KOPT-K1 (cell line): ENCODE results near the gene CDH22.

ENCODE experiments used
- H3K27ac ChIP-seq: fragments of 200-600 bp; sonication (generic); 2 replicates; pipeline ENCODE4 v1.5.1; 2016; ENCODE audit warnings: antibody characterized with exemption, mild to moderate bottlenecking, low read depth, low read length; ENCODE audit not compliant: poor library complexity, severe bottlenecking
- H3K36me3 ChIP-seq: fragments of 200-600 bp; sonication (generic); 2 replicates; pipeline ENCODE4 v1.5.1; 2017; ENCODE audit warnings: antibody characterized with exemption, mild to moderate bottlenecking, low read length, moderate library complexity; ENCODE audit not compliant: insufficient read depth
- H3K9me3 ChIP-seq: fragments of 200-600 bp; sonication (generic); 2 replicates; pipeline ENCODE4 v1.5.1; 2017; ENCODE audit warnings: antibody characterized with exemption, low read length, mild to moderate bottlenecking; ENCODE audit not compliant: insufficient read depth, poor library complexity, severe bottlenecking

Gene CDH22

GRCh38 chr20:46332373-46333160 lies 24.3 kb upstream of the CDH22 start:
- Histone ChIP-seq H3K36me3 (no peaks in the 10 kb centered on the region), H3K9me3 (no peaks in the 10 kb centered on the region), H3K27ac (no peak overlapping the region)

GRCh38 chr20:46331611-46332361 lies 23.5 kb upstream of the CDH22 start:
- no peaks in the 10 kb centered on the region for H3K36me3 ChIP-seq
- no peaks in the 10 kb centered on the region for H3K9me3 ChIP-seq
- H3K27ac ChIP-seq = no peak overlapping the region

GRCh38 chr20:46330831-46331371 lies 22.6 kb upstream of the CDH22 start:
- Histone ChIP-seq H3K27ac (no peak overlapping the region), H3K36me3 (no peaks in the 10 kb centered on the region), H3K9me3 (no peaks in the 10 kb centered on the region)

GRCh38 chr20:46330072-46330763 lies 21.9 kb upstream of the CDH22 start:
- H3K27ac ChIP-seq = no peak overlapping the region
- no peaks in the 10 kb centered on the region for H3K36me3 ChIP-seq
- no peaks in the 10 kb centered on the region for H3K9me3 ChIP-seq

- H3K27ac ChIP-seq = no peak overlapping the region
- no peaks in the 10 kb centered on the region for H3K36me3 ChIP-seq
- H3K9me3 ChIP-seq = no peaks in the 10 kb centered on the region
These were observed 20.0 kb upstream of the CDH22 start for GRCh38 chr20:46328200-46328882.

- Histone ChIP-seq H3K36me3 (no peaks in the 10 kb centered on the region), H3K9me3 (no peaks in the 10 kb centered on the region), H3K27ac (no peak overlapping the region)
These were observed 19.3 kb upstream of the CDH22 start for GRCh38 chr20:46327557-46327956.

- no peaks in the 10 kb centered on the region for H3K36me3 ChIP-seq
- H3K9me3 ChIP-seq = no peaks in the 10 kb centered on the region
- H3K27ac ChIP-seq = no peak overlapping the region
These were observed 17.5 kb upstream of the CDH22 start for GRCh38 chr20:46325789-46326188.

- Histone ChIP-seq H3K27ac (no peak overlapping the region), H3K9me3 (no peaks in the 10 kb centered on the region), H3K36me3 (no peaks in the 10 kb centered on the region)
These were observed 16.8 kb upstream of the CDH22 start for GRCh38 chr20:46324960-46325703.

- Histone ChIP-seq H3K9me3 (no peaks in the 10 kb centered on the region), H3K36me3 (no peaks in the 10 kb centered on the region), H3K27ac (no peak overlapping the region)
These were observed 16.1 kb upstream of the CDH22 start for GRCh38 chr20:46324379-46324778.

- H3K36me3 ChIP-seq = no peaks in the 10 kb centered on the region
- H3K9me3 ChIP-seq = no peaks in the 10 kb centered on the region
- H3K27ac ChIP-seq = no peak overlapping the region
These were observed 15.3 kb upstream of the CDH22 start for GRCh38 chr20:46323557-46323956.

- no peak overlapping the region for H3K27ac ChIP-seq
- no peaks in the 10 kb centered on the region for H3K36me3 ChIP-seq
- H3K9me3 ChIP-seq = no peaks in the 10 kb centered on the region
These were observed 14.3 kb upstream of the CDH22 start for GRCh38 chr20:46322641-46323040.

- H3K27ac ChIP-seq = no peak overlapping the region
- no peaks in the 10 kb centered on the region for H3K9me3 ChIP-seq
- H3K36me3 ChIP-seq = no peaks in the 10 kb centered on the region
These were observed 9.4 kb upstream of the CDH22 start for GRCh38 chr20:46317685-46318177.

- Histone ChIP-seq H3K27ac (no peak overlapping the region), H3K9me3 (no peaks in the 10 kb centered on the region), H3K36me3 (no peaks in the 10 kb centered on the region)
These were observed 8.8 kb upstream of the CDH22 start for GRCh38 chr20:46316984-46317684.
